Breast epithelium (tissue), 3 donors: Measurements from ENCODE around the gene LINC00237.

ENCODE experiments used
- CTCF ChIP-seq, 3 donors: fragments of 450-650 bp; IDR thresholded peaks; one replicate each; pipeline ENCODE4 v1.5.1; 2016 to 2017; ENCODE audit warnings: antibody characterized with exemption in 3 of 3, mild to moderate bottlenecking in 3 of 3, moderate library complexity in 3 of 3
- POLR2A ChIP-seq: fragments of 450-650 bp; IDR thresholded peaks from one replicate; pipeline ENCODE4 v1.6.1; 2016; ENCODE audit warnings: antibody characterized with exemption, mild to moderate bottlenecking, moderate library complexity

GRCh38 chr20:21064924-21065323 is 41.2 kb downstream of the LINC00237 start:
- TF ChIP-seq CTCF (IDR thresholded peaks at IDR 0.05): no peak
- no peak for TF ChIP-seq POLR2A
